ENCODE data around the gene ZMYND11. TPM values are rescaled to one million over a fixed set of nuclear protein-coding genes. Genes with fewer than 3 reads are reported as not detected.
"Not testable (repeated sequence)": the region's sequence is repeated elsewhere in the genome, so short reads cannot be mapped to it uniquely, and the experiment has no call there.

ZMYND11 gene
- total RNA-seq, 1 experiment from 2014 or later = 34.9 TPM

DNA sequence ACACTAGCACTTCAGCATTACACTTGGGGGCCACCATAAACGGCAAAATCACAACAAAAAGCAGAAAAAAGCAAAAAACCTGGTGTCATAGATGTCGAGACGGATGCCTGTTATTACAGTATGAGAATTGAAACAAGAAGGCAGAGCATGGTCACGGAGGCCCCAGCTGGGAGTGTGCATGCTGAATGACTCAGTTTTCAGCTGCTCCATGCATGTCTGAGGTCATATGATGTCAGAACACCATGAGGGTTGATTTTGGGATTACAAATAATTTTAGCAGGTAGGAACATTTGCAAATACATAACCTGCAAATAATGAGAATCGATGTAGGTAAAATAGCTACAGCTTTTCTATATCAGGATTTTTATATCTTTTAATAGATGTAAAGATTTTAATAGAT, 19.1 kb downstream of the ZMYND11 start:
- peak in 1 of 2 experiments; percentile 3 for DNase-seq
- Histone ChIP-seq H3K27ac (no peak overlapping the region), H3K27me3 (no peaks in the 10 kb centered on the region), H3K36me3 (no peaks in the 10 kb centered on the region), H3K4me1 (no peaks in the 10 kb centered on the region), H3K9me3 (replicated peaks) (no peaks in the 10 kb centered on the region), H3K4me3 (no peak overlapping the region)

DNA sequence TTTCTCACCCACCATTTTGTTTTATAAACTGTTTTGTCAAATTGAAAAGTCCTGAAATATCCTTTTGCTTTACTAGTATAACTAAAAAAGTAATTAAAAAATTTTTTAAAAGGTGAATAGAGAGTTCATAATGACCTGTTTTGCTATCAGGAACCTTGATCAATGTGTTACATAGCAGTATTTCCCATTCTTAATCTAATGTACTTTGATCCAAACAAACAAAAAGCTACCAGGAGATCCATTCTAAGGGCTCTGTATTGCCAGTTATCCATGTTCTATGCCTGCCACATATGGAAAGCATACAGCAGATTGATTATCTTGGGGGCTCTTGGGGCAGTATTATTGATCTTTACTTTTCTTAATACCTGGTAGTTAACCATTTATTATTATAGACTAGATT, 32.1 kb downstream of the ZMYND11 start:
- no peaks in the 10 kb centered on the region for H3K36me3 ChIP-seq
- H3K4me1 ChIP-seq = no peaks in the 10 kb centered on the region
- H3K9me3 ChIP-seq (replicated peaks) = no peaks in the 10 kb centered on the region
- no peaks in the 10 kb centered on the region for H3K27me3 ChIP-seq
- H3K4me3 ChIP-seq = no peak overlapping the region
- H3K27ac ChIP-seq = no peak overlapping the region
- no peak for DNase-seq

DNA sequence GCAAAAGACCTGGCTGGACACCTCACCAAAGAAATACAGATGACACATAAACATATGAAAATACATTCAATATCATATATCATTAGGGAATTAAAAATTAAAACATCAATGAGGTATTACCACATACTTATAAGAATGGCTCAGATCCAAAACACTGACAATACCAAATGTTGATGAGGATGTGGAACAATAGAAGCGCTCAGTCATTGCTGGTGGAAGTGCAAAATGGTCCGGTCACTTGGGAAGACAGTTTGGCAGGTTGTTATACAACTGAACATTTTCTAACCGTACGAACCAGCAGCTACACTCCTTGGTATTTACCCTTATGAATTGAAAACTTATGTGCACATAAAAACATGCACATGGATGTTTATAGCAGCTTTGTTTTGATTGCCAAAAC, 38.5 kb downstream of the ZMYND11 start:
- Histone ChIP-seq H3K9me3 (replicated peaks) (no peaks in the 10 kb centered on the region), H3K4me1 (no peaks in the 10 kb centered on the region), H3K27ac (no peak overlapping the region), H3K27me3 (no peaks in the 10 kb centered on the region), H3K36me3 (no peaks in the 10 kb centered on the region), H3K4me3 (no peak overlapping the region)
- no peak for DNase-seq

DNA sequence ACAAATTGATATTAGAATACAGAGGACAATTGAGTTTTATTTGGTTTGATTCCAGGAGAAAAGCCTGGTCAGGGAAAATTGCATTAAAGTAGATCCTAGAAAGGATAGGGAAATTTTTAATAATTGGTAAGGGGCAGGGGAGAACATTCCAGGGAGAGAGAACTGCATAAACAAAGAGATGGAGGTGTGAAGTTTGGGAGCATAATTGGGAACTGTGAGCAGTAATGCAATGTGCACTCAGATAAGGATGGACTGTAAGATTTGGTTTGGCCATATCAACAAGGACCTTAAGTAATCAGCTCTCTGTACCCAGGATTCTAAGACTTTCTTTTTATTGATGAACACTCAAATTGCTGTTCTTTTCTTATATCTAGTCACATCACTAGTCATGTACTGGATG, 41.4 kb downstream of the ZMYND11 start:
- no peak overlapping the region for H3K27ac ChIP-seq
- H3K4me1 ChIP-seq = no peaks in the 10 kb centered on the region
- no peaks in the 10 kb centered on the region for H3K27me3 ChIP-seq
- no peak for DNase-seq
- 0 out of 2 replicates have a peak, but pooled peaks cover 3% of the 10 kb centered on the region for H3K36me3 ChIP-seq
- no peak overlapping the region for H3K4me3 ChIP-seq
- no peaks in the 10 kb centered on the region for H3K9me3 ChIP-seq (replicated peaks)

DNA sequence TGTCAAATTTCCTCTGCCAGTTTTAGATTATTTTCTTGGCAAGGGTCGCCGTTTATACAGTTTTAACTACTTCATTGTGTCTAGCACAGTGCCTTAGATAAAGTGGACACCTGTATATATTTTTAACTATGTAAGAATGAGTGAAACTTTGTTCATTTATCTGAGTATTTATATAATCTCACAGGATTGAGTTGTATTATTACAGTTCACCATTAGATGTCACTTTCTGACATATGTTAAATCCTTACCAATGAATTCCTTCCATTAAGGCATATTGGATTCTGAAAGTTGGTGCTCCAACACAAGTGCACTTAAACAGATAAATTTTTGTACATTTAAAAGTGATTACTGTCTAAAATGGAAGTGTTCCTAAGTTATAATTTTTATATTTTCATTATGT, 43.0 kb downstream of the ZMYND11 start:
- peak in 1 of 2 experiments; percentile 37 for DNase-seq
- Histone ChIP-seq H3K4me3 (no peak overlapping the region), H3K36me3 (peaks cover 4% of the 10 kb centered on the region; the same call in 1 of the 2 replicates), H3K27me3 (no peaks in the 10 kb centered on the region), H3K9me3 (replicated peaks) (no peaks in the 10 kb centered on the region), H3K27ac (no peak overlapping the region), H3K4me1 (no peaks in the 10 kb centered on the region)

DNA sequence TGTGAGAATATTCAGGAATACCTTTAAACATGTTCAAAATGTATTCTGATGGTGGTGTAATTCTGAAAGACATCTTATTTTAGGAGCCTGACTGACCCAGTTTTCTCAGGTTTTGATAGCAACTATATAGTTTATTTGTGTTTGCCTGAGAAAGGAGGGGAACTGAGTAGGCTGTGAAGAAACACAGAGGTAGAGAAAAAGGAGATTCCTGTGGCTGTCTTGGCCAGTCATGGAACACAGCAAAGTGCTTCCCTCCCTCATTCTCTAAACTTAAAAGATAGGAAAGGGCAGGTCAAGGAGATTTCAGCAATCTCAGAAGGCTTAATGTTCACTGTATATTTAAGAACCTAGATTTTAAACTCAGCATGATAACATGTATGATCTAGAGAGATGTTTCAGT, 43.5 kb downstream of the ZMYND11 start:
- Histone ChIP-seq H3K4me3 (no peak overlapping the region), H3K27me3 (no peaks in the 10 kb centered on the region), H3K27ac (no peak overlapping the region), H3K36me3 (peaks cover 6% of the 10 kb centered on the region; the same call in 1 of the 2 replicates), H3K9me3 (replicated peaks) (no peaks in the 10 kb centered on the region), H3K4me1 (no peaks in the 10 kb centered on the region)
- DNase-seq = no peak

DNA sequence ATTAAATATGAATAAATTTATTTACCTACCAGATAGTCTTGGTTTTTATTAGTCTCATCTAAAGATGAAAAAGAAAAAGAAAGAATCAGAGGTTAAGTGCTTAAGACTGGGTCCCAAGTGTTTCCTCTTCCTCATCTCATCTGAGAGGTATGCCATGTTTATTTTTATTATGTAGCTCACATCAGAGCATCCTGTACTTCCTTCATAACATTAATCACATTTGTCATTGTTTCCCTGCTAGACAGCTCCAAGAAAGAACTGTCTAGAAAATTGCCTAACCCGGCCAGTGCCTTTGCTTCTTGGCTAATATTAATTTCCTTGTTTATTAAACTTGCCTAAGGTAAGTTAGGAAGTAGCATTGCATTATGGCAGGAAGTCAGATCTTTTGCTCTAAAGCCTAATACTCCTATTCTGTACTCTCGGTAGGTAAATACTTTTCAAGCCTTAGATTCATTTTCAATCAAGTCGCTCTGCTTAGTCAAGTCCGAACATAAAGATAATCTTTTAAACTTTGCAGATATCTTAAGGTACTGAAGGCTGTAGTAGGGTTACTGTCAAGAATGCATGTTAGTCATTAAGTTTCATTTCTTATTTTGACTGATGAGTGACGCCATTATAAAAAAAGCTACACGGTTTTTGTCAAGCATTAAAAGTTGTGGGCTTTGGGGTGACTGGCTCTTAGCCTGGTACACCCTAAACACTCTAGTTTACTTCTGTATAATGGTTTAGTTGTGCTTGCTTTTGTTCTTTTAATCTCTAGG, 47.4 kb downstream of the ZMYND11 start:
- no peak overlapping the region for H3K4me3 ChIP-seq
- no peaks in the 10 kb centered on the region for H3K9me3 ChIP-seq (replicated peaks)
- DNase-seq = no peak
- no peaks in the 10 kb centered on the region for H3K27me3 ChIP-seq
- no peak overlapping the region for H3K27ac ChIP-seq
- H3K36me3 ChIP-seq = peaks cover 6% of the 10 kb centered on the region; the same call in 1 of the 2 replicates
- no peaks in the 10 kb centered on the region for H3K4me1 ChIP-seq

DNA sequence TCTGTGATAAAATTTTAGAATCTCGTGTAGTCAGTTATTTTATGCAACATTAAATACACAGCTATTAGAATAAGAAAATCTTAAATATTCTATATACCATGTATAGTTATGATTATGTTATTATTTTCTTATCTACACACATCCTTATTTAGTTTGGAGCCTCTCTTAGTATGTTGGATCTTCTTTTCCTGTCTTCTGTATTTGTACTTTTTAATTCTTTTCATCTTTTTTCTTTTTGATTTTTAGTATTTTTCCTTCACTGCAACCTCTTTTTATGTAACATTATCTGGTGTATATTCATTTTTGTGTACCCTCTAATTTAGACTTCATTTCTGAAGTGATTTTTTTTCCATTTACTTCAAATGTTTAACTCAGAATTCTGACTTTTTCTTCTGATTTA, 48.9 kb downstream of the ZMYND11 start:
- H3K27me3 ChIP-seq = no peaks in the 10 kb centered on the region
- no peaks in the 10 kb centered on the region for H3K4me1 ChIP-seq
- DNase-seq = no peak
- no peak overlapping the region for H3K4me3 ChIP-seq
- H3K9me3 ChIP-seq (replicated peaks) = no peaks in the 10 kb centered on the region
- H3K36me3 ChIP-seq = peaks cover 6% of the 10 kb centered on the region; the same call in 1 of the 2 replicates
- H3K27ac ChIP-seq = no peak overlapping the region

DNA sequence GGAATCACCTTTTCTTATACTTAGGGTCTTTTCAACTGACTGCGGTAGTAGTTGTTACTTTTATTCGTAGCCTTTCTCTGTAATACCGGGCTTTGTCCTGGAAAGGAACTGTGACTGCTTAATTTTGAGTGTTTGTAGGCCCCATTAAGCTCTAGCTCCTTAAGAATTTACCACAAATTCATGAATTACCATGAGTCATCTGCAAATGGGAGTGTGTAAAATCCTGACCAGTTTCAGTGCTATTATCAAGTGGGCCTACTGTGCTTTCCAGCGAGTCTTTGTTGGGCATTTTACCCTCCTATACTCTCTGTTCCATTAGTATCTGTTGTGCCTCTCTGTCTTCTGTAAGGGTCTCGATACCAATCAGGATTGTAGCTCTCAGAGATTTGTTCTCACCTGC, 49.7 kb downstream of the ZMYND11 start:
- Histone ChIP-seq H3K4me1 (no peaks in the 10 kb centered on the region), H3K4me3 (no peak overlapping the region), H3K27me3 (no peaks in the 10 kb centered on the region), H3K36me3 (peaks cover 6% of the 10 kb centered on the region; the same call in 1 of the 2 replicates), H3K9me3 (replicated peaks) (no peaks in the 10 kb centered on the region), H3K27ac (no peak overlapping the region)
- DNase-seq = no peak

DNA sequence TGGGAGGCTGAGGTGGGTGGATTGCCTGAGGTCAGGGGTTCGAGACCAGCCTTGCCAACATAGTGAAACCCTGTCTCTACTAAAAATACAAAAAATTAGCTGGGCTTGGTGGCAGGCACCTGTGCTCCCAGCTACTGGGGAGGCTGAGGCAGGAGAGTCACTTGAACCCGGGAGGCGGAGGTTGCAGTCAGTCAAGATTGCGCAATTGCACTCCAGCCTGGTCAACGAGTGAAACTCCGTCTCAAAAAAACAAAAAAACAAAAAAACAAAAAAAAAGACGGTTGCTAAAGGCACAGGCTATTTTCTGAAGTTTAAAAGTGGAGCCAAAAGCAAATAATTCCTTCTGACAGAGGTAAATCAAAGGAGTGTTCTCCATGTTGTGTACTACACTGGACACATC, 50.3 kb downstream of the ZMYND11 start:
- not testable (repeated sequence) for H3K36me3 ChIP-seq; H3K27ac ChIP-seq; H3K4me1 ChIP-seq; DNase-seq; H3K27me3 ChIP-seq; H3K4me3 ChIP-seq; H3K9me3 ChIP-seq (replicated peaks)

DNA sequence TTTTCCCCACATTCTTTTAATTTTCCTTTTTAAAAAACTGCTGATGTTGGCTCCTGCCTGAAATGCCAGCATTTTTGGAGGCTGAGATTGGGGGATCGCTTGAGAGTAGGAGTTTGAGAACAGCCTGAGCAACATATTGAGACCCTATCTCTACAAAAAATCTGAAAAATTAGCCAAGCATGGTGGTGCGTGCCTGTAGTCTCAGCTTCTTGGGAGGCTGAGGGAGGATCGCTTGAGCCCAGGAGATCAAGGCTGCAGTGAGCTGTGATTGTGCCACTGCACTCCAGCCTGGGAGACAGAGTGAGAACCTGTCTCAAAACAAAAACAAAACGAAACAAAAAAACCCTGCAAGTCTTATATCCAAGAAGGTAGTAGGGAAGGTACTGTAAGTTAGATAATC, 51.7 kb downstream of the ZMYND11 start:
- Histone ChIP-seq H3K4me1 (no peaks in the 10 kb centered on the region), H3K4me3 (no peak overlapping the region), H3K36me3 (peaks cover 3% of the 10 kb centered on the region; the same call in 1 of the 2 replicates), H3K27ac (no peak overlapping the region), H3K27me3 (no peaks in the 10 kb centered on the region), H3K9me3 (replicated peaks) (no peaks in the 10 kb centered on the region)
- DNase-seq = no peak

DNA sequence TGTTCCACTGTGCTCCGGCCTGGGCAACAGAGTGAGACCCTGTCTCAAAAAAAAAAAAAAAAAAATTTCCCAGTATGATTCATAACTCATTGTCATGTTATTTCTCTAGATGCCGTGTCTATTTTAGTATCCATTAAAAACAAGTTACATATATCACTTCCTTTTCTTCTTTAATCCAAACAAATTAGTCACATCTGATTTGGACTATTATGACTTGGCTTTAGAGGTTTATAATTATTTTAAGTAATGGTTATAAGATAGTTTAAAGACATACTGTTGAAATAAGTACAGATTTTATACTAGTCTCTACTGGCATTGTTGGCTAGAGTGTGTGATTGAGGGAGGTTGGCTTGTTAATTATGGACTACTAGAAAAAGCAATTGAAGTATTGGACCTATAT, 53.3 kb downstream of the ZMYND11 start:
- no peak overlapping the region for H3K27ac ChIP-seq
- DNase-seq = no peak
- H3K36me3 ChIP-seq = no peaks in the 10 kb centered on the region
- H3K27me3 ChIP-seq = no peaks in the 10 kb centered on the region
- H3K4me1 ChIP-seq = no peaks in the 10 kb centered on the region
- no peaks in the 10 kb centered on the region for H3K9me3 ChIP-seq (replicated peaks)
- H3K4me3 ChIP-seq = no peak overlapping the region

DNA sequence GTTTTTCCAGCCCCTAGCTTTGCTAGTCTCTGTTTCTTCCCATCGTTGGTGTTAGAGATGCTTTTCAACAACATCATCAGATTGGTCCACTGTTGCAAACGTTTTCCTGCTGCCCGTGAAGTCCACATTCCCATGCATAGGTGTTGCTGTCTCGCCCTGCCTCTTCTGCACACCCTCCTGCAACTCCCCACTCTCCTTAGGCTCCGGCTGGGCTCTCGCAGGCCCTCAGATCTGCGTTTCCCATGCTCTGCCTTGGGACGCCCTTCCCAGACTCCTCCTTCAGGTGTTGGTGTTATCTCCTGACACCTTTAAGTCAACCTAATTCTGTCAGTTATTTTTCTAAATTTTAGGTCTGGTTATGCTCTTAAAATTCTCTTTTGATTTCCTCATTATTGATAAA, 55.0 kb downstream of the ZMYND11 start:
- H3K4me3 ChIP-seq = no peak overlapping the region
- H3K27me3 ChIP-seq = no peaks in the 10 kb centered on the region
- no peak overlapping the region for H3K27ac ChIP-seq
- no peaks in the 10 kb centered on the region for H3K9me3 ChIP-seq (replicated peaks)
- H3K36me3 ChIP-seq = no peaks in the 10 kb centered on the region
- no peak for DNase-seq
- no peaks in the 10 kb centered on the region for H3K4me1 ChIP-seq

DNA sequence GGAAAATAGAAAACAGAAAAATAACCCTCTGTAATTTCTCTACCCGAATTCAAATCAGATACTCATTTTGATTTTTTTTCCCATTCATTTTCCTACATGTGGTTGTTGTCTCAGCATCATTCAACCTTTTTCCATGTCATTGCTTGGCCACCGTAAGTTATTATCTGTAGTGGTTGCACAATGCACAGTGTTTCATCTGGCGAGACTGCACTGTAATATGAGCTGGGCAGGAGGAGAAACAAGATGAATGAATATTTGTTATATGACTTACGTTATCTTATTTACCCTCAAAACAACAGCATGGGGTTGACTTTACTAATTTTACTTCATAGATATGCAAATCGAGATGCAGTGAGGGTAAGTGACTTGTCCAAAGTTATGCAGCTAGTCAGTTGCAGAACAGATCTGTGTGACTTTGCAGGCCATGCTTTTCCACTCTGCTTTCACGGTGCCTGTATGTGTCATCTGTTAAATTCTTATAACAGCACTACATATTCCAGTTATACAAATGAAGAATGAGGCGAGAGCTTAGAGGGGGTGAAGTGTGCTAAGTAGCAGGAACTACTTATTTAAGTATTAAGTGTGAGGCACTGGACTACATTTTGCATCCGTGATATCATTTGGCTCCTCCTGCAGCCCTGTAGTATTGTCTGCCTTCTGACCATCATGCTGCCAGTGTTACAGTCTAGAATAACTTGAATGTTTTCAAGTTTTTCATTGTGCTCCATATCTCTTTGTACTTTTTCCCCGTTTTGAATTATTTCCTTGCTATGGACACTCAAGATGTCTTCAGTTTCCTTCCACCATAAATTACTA, 56.7 kb downstream of the ZMYND11 start:
- no peak for DNase-seq
- no peak overlapping the region for H3K27ac ChIP-seq
- H3K27me3 ChIP-seq = no peaks in the 10 kb centered on the region
- H3K9me3 ChIP-seq (replicated peaks) = no peaks in the 10 kb centered on the region
- H3K36me3 ChIP-seq = no peaks in the 10 kb centered on the region; the same call in 1 of the 2 replicates
- no peak overlapping the region for H3K4me3 ChIP-seq
- no peaks in the 10 kb centered on the region for H3K4me1 ChIP-seq

DNA sequence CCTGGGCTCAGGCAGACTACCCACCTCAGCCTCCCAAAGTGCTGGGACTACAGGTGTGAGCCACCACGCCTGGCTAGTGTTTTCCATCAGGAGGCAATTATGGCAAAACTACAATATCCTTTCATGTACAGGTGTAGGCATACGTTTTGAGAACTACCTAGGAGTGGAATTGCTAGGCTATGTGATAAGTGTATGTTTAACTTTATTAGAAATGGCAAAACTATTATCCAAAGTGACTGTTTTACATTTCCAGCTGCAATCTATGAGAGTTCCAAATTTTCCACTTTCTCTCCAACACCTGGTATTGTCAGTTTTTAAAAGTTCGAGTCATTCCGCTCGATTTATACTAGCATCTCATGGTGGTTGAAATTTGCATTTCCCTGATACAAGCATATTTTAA, 59.0 kb downstream of the ZMYND11 start:
- H3K4me1 ChIP-seq = no peaks in the 10 kb centered on the region
- DNase-seq = no peak
- no peaks in the 10 kb centered on the region; the same call in 1 of the 2 replicates for H3K36me3 ChIP-seq
- no peaks in the 10 kb centered on the region for H3K9me3 ChIP-seq (replicated peaks)
- H3K4me3 ChIP-seq = no peak overlapping the region
- no peak overlapping the region for H3K27ac ChIP-seq
- no peaks in the 10 kb centered on the region for H3K27me3 ChIP-seq
